Mesenchymal stem cell (in vitro differentiated cells and primary cell): ENCODE measurements around the gene VASP.
A peak's percentile ranks its signal among the peaks of the same experiment; 100 is the strongest.

Experiments used
- DNase-seq: peaks from one replicate; pipeline ENCODE4 v3.0.0-alpha.2; 2013
- H2AFZ ChIP-seq: one replicate; pipeline ENCODE4 v1.6.1; 2013; ENCODE audit warnings: low read depth, mild to moderate bottlenecking, control low read depth, inconsistent platforms, low read length, moderate library complexity
- H2AK5ac ChIP-seq: 2 replicates; pipeline ENCODE4 v1.6.1; 2013; ENCODE audit warnings: low read length, moderate library complexity, mild to moderate bottlenecking, inconsistent platforms; ENCODE audit not compliant: severe bottlenecking
- H2BK120ac ChIP-seq: one replicate; pipeline ENCODE4 v1.6.1; 2013; ENCODE audit warnings: low read depth, mild to moderate bottlenecking, inconsistent platforms, low read length, moderate library complexity
- H2BK12ac ChIP-seq, 2 experiments: one replicate each; pipeline ENCODE4 v1.6.1; 2013; ENCODE audit warnings: inconsistent platforms in 2 of 2, low read length in 2 of 2, mild to moderate bottlenecking in 2 of 2, moderate library complexity in 2 of 2, control low read depth in 1 of 2
- H2BK15ac ChIP-seq: one replicate; pipeline ENCODE4 v1.6.1; 2013; ENCODE audit warnings: mild to moderate bottlenecking, low read depth, inconsistent platforms; ENCODE audit not compliant: poor library complexity, severe bottlenecking
- H2BK5ac ChIP-seq: 2 replicates; pipeline ENCODE4 v1.6.1; 2013; ENCODE audit warnings: low read depth, mild to moderate bottlenecking, low read length, control low read depth, inconsistent platforms; ENCODE audit not compliant: poor library complexity, severe bottlenecking
- H3K14ac ChIP-seq, 2 experiments: one replicate each; pipeline ENCODE4 v1.6.1; 2013; ENCODE audit warnings: inconsistent platforms in 2 of 2, low read length in 2 of 2, control low read depth in 1 of 2, mild to moderate bottlenecking in 1 of 2, moderate library complexity in 1 of 2
- H3K18ac ChIP-seq, 2 experiments: one replicate each; pipeline ENCODE4 v1.6.1; 2013; ENCODE audit warnings: inconsistent platforms in 2 of 2, low read length in 2 of 2, control low read depth in 1 of 2, low read depth in 1 of 2, mild to moderate bottlenecking in 1 of 2
- H3K23ac ChIP-seq, 2 experiments: one replicate each; pipeline ENCODE4 v1.6.1; 2013; ENCODE audit warnings: inconsistent platforms in 2 of 2, low read length in 2 of 2, mild to moderate bottlenecking in 2 of 2, moderate library complexity in 2 of 2, control low read depth in 1 of 2
- H3K27ac ChIP-seq: 2 replicates; pipeline ENCODE4 v1.5.1; 2013; ENCODE audit warnings: mild to moderate bottlenecking, moderate library complexity, low read length, control low read depth, inconsistent platforms; ENCODE audit not compliant: poor library complexity, severe bottlenecking
- H3K27me3 ChIP-seq, 2 experiments: 2 replicates each; pipeline versions ENCODE4 v1.6.1 to v1.7.0; 2013; ENCODE audit warnings: low read length in 2 of 2, mild to moderate bottlenecking in 2 of 2, moderate library complexity in 2 of 2, control low read depth in 1 of 2, inconsistent platforms in 1 of 2; ENCODE audit not compliant: control insufficient read depth in 1 of 2, insufficient read depth in 1 of 2
- H3K36me3 ChIP-seq, 2 experiments: 2 replicates each; pipeline versions ENCODE4 v1.6.1 to v1.7.0; 2013; ENCODE audit warnings: low read length in 2 of 2, control low read depth in 1 of 2, inconsistent platforms in 1 of 2, low read depth in 1 of 2, mild to moderate bottlenecking in 1 of 2; ENCODE audit not compliant: insufficient read depth in 2 of 2, control insufficient read depth in 1 of 2
- H3K4ac ChIP-seq, 2 experiments: one replicate each; pipeline ENCODE4 v1.6.1; 2013; ENCODE audit warnings: inconsistent platforms in 2 of 2, low read length in 2 of 2, mild to moderate bottlenecking in 2 of 2, moderate library complexity in 2 of 2, control low read depth in 1 of 2, low read depth in 1 of 2
- H3K4me1 ChIP-seq: 2 replicates; pipeline ENCODE4 v1.6.1; 2013; ENCODE audit warnings: low read depth, low read length, control low read depth; ENCODE audit not compliant: control insufficient read depth, insufficient read depth
- H3K4me2 ChIP-seq: 2 replicates; pipeline ENCODE4 v1.6.1; 2013; ENCODE audit warnings: low read length, mild to moderate bottlenecking, inconsistent platforms; ENCODE audit not compliant: poor library complexity, severe bottlenecking
- H3K4me3 ChIP-seq, 2 experiments: 2 replicates each; pipeline versions ENCODE4 v1.5.1 to v1.7.0; 2013; ENCODE audit warnings: low read length in 2 of 2, mild to moderate bottlenecking in 2 of 2, control low read depth in 1 of 2, low read depth in 1 of 2; ENCODE audit not compliant: insufficient read depth in 1 of 2
- H3K79me1 ChIP-seq: replicated peaks from 2 replicates; pipeline ENCODE4 v1.6.1; 2013; ENCODE audit warnings: mild to moderate bottlenecking, control low read depth, low read length, inconsistent platforms; ENCODE audit not compliant: poor library complexity, severe bottlenecking
- H3K9ac ChIP-seq: 2 replicates; pipeline ENCODE4 v1.7.0; 2013; ENCODE audit warnings: mild to moderate bottlenecking, low read length, moderate library complexity
- H3K9me3 ChIP-seq: 2 replicates; pipeline ENCODE4 v1.7.0; 2013; ENCODE audit warnings: mild to moderate bottlenecking, low read length; ENCODE audit not compliant: control insufficient read depth
- H4K8ac ChIP-seq: one replicate; pipeline ENCODE4 v1.6.1; 2013; ENCODE audit warnings: inconsistent platforms, mild to moderate bottlenecking, low read length, moderate library complexity
- H4K91ac ChIP-seq: one replicate; pipeline ENCODE4 v1.6.1; 2013; ENCODE audit warnings: mild to moderate bottlenecking, low read length, inconsistent platforms
- WGBS: methylation state at CpG from one replicate; pipeline ENCODE4 v1.1.7; 2013; ENCODE audit warnings: mixed read lengths; 5-methylcytosine and 5-hydroxymethylcytosine counted together

Gene VASP

GRCh38 chr19:45558399-45558878 lies 51.2 kb downstream of the VASP start:
- Histone ChIP-seq H3K79me1 (peaks cover 19% of the 10 kb centered on the region), H3K4ac (no peak overlapping the region), H3K18ac (no peak overlapping the region), H2BK15ac (no peak overlapping the region), H2AK5ac (no peak overlapping the region), H4K8ac (no peak overlapping the region), H3K9ac (peak overlapping the region; percentile 26), H3K4me2 (no peak overlapping the region), H3K27me3 (no peaks in the 10 kb centered on the region), H2BK120ac (no peak overlapping the region), H3K36me3 (peaks cover 3 to 18% of the 10 kb centered on the region in 2 experiments), H3K27ac (no peak overlapping the region), H4K91ac (no peak overlapping the region), H2AFZ (no peak overlapping the region), H3K4me1 (peaks cover 8% of the 10 kb centered on the region), H3K9me3 (no peaks in the 10 kb centered on the region), H3K4me3 (no peak overlapping the region), H3K14ac (no peak overlapping the region), H2BK12ac (no peak overlapping the region), H2BK5ac (no peak overlapping the region), H3K23ac (no peak overlapping the region)
- WGBS = 63% methylated on average over 6 of the region's 10 CpGs
- peak; percentile 54 for DNase-seq

GRCh38 chr19:45560038-45560437 lies 52.8 kb downstream of the VASP start:
- no peak overlapping the region for H2BK120ac ChIP-seq
- H2BK15ac ChIP-seq = no peak overlapping the region
- peaks cover 3 to 11% of the 10 kb centered on the region in 2 experiments for H3K36me3 ChIP-seq
- peak overlapping the region; percentile 48 for H4K8ac ChIP-seq
- DNase-seq = no peak
- H3K9ac ChIP-seq = no peak overlapping the region
- H3K14ac ChIP-seq = no peak overlapping the region
- H3K18ac ChIP-seq = no peak overlapping the region
- no peak overlapping the region for H3K27ac ChIP-seq
- no peaks in the 10 kb centered on the region for H3K9me3 ChIP-seq
- no peaks in the 10 kb centered on the region for H3K27me3 ChIP-seq
- peaks cover 19% of the 10 kb centered on the region for H3K79me1 ChIP-seq
- H3K23ac ChIP-seq = no peak overlapping the region
- WGBS = 89% methylated on average over 5 of the region's 5 CpGs
- H4K91ac ChIP-seq = peak overlapping the region; percentile 47
- H2AK5ac ChIP-seq = no peak overlapping the region
- H3K4me2 ChIP-seq = no peak overlapping the region
- H3K4ac ChIP-seq = no peak overlapping the region
- H2BK5ac ChIP-seq = no peak overlapping the region
- H2AFZ ChIP-seq = no peak overlapping the region
- H3K4me3 ChIP-seq = peak overlapping the region in 1 of 2 experiments; percentile 8
- H3K4me1 ChIP-seq = peaks cover 5% of the 10 kb centered on the region
- no peak overlapping the region for H2BK12ac ChIP-seq

GRCh38 chr19:45560686-45561085 lies 53.4 kb downstream of the VASP start:
- no peak overlapping the region for H4K8ac ChIP-seq
- H2BK12ac ChIP-seq = no peak overlapping the region
- no peak overlapping the region for H3K14ac ChIP-seq
- H2BK120ac ChIP-seq = no peak overlapping the region
- H2BK5ac ChIP-seq = no peak overlapping the region
- H2AK5ac ChIP-seq = no peak overlapping the region
- no peak overlapping the region for H3K23ac ChIP-seq
- H3K4me3 ChIP-seq = no peak overlapping the region
- no peak overlapping the region for H2BK15ac ChIP-seq
- no peak overlapping the region for H3K9ac ChIP-seq
- no peak overlapping the region for H3K18ac ChIP-seq
- H4K91ac ChIP-seq = no peak overlapping the region
- H3K4ac ChIP-seq = no peak overlapping the region
- WGBS = 93% methylated on average over 11 of the region's 11 CpGs
- peaks cover 3 to 11% of the 10 kb centered on the region in 2 experiments for H3K36me3 ChIP-seq
- H3K27me3 ChIP-seq = no peaks in the 10 kb centered on the region
- H3K4me2 ChIP-seq = no peak overlapping the region
- H3K79me1 ChIP-seq = peaks cover 21% of the 10 kb centered on the region
- H3K9me3 ChIP-seq = no peaks in the 10 kb centered on the region
- peaks cover 5% of the 10 kb centered on the region for H3K4me1 ChIP-seq
- H2AFZ ChIP-seq = no peak overlapping the region
- DNase-seq = no peak
- no peak overlapping the region for H3K27ac ChIP-seq

GRCh38 chr19:45564131-45564780 lies 57.0 kb downstream of the VASP start:
- no peak overlapping the region for H2BK15ac ChIP-seq
- H3K23ac ChIP-seq = peak overlapping the region in 1 of 2 experiments; percentile 18
- no peak overlapping the region for H3K4ac ChIP-seq
- H4K91ac ChIP-seq = peak overlapping the region; percentile 58
- no peaks in the 10 kb centered on the region for H3K27me3 ChIP-seq
- no peak overlapping the region for H3K4me2 ChIP-seq
- H2BK12ac ChIP-seq = no peak overlapping the region
- no peak overlapping the region for H3K9ac ChIP-seq
- no peak overlapping the region for H3K18ac ChIP-seq
- no peak overlapping the region for H3K14ac ChIP-seq
- H3K4me1 ChIP-seq = peaks cover 9% of the 10 kb centered on the region
- 75% methylated on average over 5 of the region's 5 CpGs for WGBS
- no peak overlapping the region for H2AK5ac ChIP-seq
- no peaks in the 10 kb centered on the region for H3K36me3 ChIP-seq
- H3K4me3 ChIP-seq = no peak overlapping the region
- H2AFZ ChIP-seq = no peak overlapping the region
- no peak overlapping the region for H2BK5ac ChIP-seq
- H2BK120ac ChIP-seq = no peak overlapping the region
- no peak overlapping the region for H4K8ac ChIP-seq
- H3K79me1 ChIP-seq = peaks cover 21% of the 10 kb centered on the region
- no peak for DNase-seq
- no peaks in the 10 kb centered on the region for H3K9me3 ChIP-seq
- H3K27ac ChIP-seq = no peak overlapping the region
